HG02885 (cell line): ENCODE measurements around the gene KIF3A.
"Not testable (repeated sequence)": the region's sequence is repeated elsewhere in the genome, so short reads cannot be mapped to it uniquely, and the experiment has no call there.

Experiments used
- ATAC-seq: cut with Tn5 transposase; IDR thresholded peaks from one replicate; pipeline ENCODE4 v1.9.1; 2021; ENCODE audit warnings: mild to moderate bottlenecking; ENCODE audit not compliant: unreplicated experiment, poor library complexity

Gene KIF3A

GRCh38 chr5:132733499-132734148 lies 3.7 kb downstream of the KIF3A start:
- ATAC-seq, result no peak

DNA sequence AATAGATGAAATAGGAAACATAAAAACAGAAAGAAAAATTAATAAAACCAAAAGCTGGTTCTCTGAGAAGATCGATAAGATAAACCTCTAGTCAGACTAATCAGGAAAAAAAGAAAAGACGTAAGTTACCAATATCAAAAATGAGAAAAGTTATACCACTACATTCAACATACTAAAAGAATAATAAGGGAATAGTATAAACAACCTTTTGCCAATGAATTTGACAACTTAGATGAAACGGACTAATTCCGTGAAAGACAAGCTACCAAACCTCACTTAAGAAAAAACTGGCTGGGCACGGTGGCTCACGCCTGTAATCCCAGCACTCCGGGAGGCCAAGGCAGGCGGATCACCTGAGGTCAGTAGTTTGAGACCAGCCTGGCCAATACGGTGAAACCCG lies 7.5 kb downstream of the KIF3A start:
- no peak for ATAC-seq

DNA sequence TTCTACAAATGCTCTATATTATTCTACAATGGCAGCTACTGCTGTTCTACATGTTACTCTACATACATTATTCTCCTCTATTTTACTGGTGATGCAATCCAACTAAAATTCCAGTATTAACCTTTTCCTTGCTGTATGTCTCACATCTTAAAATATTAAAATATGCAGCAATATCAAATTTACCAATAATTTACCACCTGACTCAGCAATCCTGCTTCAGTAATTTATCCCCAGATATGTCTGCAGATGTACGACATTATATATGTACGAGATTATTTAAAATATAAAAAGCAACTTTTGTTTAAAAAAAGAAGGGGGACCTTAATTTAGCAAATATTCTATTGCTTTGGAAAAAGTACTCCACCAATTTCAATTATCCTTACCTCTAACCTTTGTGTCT lies 11.6 kb downstream of the KIF3A start:
- ATAC-seq, result no peak

- ATAC-seq, result no peak
Observed at GRCh38 chr5:132718544-132719312, 18.6 kb downstream of the KIF3A start.

DNA sequence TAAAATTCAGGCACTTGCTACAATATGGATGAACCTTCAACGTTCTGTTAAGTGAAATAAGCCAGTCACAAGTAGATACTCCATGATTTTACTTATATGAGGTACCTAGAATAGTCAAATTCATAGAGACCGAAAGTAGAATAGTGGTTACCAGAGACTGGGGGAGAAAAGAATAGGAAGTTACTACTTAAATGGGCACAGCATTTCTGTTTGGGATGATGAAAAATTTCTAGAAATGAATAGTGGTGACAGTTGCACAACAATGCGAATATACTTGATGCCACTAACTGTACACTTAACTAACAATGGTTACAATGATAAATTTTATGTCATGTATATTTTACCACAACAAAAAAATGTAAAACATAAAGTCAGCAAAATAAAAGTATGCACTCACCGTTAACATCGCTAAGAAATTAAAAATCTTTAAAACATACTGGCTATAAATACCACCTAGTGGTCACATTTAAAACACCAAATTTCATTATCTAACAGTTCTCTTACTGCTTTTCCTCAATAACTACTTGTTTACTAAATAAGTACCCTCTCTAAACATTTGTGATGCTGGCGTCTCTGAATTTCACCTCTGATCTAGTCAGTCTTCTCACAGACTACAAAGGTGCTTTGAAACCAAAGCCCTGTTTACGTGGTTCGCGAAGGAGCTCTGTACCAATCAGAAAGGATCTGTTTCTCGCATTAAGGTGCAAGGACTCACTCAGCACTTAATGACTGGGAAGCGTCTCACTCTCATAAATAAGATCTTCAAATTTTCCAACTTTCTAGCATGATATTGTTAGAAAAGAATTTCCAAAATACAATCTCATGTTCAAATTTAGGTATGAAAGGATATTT lies 22.7 kb downstream of the KIF3A start:
- no peak for ATAC-seq

DNA sequence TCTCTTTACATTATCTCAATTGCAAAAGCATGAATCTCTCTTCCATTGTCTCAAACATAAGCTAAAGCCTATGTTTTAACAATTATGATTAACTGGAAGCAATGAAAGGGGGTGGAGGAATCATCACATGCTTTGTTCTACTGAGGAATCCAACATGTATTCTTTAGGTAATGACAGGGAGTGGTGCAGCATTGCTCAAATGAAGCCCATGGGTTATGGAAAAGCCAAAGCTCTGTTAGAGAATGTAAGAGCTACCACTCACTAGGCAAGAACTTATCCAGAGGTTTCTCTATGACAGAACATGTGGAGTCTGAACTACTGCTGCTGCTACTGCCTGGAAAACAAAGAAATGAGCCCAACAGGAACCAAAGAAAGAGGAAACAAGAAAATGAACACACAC lies 28.7 kb downstream of the KIF3A start:
- no peak for ATAC-seq

- ATAC-seq, result no peak
Observed at GRCh38 chr5:132704875-132705274, 32.5 kb downstream of the KIF3A start.

- no peak for ATAC-seq
Observed at GRCh38 chr5:132695956-132696355, 41.4 kb downstream of the KIF3A start.

DNA sequence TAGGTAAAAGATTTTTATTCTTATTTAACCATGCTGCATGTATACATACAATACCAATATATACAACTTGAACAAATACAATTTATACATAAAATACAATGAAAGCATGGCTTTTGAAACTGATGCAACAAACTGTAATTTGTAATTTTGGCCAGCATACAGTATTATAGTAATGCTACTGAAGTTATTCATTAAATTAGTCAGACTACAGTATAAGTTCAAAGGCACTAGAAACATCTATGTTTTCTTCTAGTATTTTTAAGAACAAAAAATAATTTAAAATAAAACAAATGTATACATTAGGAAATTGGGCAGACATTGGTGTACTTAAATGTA lies 44.7 kb downstream of the KIF3A start:
- no peak for ATAC-seq

GRCh38 chr5:132691755-132692631 lies 45.4 kb downstream of the KIF3A start:
- ATAC-seq, result not testable (repeated sequence)

- ATAC-seq, result no peak
Observed at GRCh38 chr5:132690156-132690555, 47.2 kb downstream of the KIF3A start.

DNA sequence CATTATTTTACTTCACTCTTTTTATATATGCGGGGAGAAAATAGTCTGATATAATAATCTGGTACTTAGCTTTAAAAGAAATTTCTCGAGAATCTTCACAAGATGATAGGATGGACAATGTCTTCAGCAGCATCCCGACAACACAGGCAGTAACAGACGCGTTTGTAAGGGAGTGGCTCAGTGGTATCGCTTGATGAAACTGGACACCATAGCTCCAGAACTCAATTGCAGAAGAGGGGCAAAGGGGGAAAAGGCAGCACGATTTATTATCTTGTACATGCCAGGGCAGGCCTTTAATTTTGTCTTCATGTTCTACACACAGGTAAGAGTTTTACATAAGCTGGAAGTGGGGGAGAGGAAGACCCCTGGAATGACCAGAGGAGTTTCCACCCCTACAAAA lies 47.8 kb downstream of the KIF3A start:
- no peak for ATAC-seq

DNA sequence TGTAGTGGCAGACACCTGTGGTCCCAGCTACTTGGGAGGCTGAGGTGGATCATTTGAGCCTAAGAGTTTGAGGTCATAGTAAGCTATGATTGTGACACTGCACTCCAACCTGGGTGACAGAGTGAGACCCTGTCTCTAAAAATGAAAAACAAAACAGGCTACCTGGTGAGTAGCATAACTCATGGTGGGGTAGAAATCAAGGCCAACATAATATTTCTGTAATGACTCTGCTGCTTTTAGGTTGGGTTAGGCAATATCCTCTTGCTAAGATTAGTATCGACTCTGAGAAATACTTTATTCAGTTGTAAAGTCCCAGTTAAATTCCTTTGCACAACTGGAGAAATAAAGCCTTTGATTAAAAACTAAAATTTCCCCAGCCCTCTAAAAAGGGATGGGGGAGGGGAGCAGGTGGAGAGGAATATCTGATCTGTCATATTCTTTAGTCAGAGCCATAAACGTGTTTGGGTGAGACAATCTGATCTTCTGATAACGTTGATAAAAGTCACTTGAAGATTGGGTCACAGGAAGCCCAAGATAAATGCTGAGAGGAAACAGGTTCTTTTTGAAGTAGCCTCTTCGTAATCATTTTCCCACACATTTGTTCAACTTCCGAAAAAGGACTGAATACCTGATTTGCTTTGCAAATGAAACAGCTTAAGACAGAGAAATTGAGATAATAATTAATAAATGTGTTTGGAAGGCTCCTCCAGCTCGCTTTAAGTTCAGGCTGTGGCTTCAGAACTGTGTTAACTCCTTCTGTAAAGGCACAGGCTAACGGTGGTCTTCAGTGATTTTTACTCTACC lies 48.6 kb downstream of the KIF3A start:
- ATAC-seq, result no peak

GRCh38 chr5:132687995-132688394 lies 49.4 kb downstream of the KIF3A start:
- no peak for ATAC-seq

GRCh38 chr5:132686193-132686592 lies 51.2 kb downstream of the KIF3A start:
- ATAC-seq, result no peak

DNA sequence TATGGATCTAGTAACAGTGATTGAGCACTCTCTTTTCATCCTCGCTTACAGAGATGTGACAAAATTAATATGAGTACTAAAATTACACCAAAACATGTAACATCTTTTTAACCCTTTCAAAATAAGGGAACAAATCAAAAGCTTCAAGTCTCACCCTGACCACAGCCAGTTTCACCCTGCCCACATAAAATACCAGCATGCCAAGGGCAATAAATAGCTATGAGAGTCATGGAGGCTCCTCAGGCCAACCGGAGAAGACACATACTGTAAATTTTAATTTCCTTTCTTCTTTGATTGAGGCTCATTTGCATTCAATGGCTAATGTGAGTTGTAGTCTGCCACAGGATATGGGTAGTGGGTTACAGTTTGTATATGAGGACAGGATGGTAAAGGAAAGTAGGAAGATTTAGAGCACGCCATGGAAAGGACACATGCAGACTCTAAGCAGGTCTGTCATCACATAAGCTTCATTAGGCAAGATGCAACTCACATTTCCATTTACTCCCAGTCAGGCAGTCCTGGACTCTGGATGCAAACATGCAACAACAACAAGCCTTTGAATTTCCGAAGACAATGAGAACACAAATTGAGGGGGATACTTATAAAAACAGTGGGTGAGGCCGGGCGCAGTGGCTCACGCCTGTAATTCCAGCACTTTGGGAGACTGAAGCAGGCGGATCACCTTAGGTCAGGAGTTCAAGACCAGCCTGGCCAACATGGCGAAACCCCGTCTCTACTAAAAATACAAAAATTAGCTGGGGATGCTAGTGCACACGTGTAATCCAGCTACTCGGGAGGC lies 52.2 kb downstream of the KIF3A start:
- ATAC-seq, result no peak

- ATAC-seq, result no peak
Observed at GRCh38 chr5:132684491-132684890, 52.9 kb downstream of the KIF3A start.

GRCh38 chr5:132681983-132682382 lies 55.4 kb downstream of the KIF3A start:
- no peak for ATAC-seq

DNA sequence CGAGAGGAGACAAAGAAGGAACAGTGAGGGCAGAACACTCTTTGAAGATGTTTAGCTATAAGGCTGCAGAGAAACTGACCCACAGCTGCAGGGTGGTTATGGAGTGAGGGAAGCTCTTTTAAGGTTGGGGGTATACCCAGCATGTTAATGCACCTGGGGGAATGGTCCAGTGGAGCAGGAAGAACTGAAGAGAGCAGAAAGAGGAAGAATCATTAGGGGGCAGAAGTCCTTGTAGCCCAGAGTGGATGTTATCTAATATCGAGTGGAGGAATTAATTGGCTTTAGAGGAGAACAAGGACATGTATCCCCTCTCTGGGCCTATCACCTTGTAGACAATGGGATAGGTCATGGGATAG lies 55.9 kb downstream of the KIF3A start:
- no peak for ATAC-seq
